ENCODE measurements around the gene FETUB.
"Not testable (repeated sequence)": the region's sequence is repeated elsewhere in the genome, so short reads cannot be mapped to it uniquely, and the experiment has no call there.

The FETUB gene

GRCh38 chr3:186680869-186681268, 40.7 kb downstream of the FETUB start:
- DNase-seq: no peak

DNA sequence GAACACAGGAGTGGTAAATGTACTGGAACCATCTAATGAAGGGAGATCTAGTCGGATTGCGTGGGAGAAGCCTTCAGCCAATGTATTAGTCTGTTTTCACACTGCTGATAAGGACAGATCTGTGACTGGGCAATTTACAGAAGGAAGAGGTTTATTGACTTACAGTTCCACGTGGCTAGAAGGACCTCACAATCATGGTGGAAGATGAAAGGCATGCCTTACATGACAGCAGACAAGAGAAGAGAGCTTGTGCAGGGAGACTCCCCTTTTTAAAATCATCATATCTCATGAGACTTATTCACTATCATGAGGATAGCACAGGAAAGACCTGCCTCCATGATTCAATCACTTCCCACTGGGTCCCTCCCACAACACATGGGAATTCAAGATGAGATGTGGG, 42.6 kb downstream of the FETUB start:
- DNase-seq: peak; percentile 35

- no peak for DNase-seq
Observed at GRCh38 chr3:186683979-186684378, 43.8 kb downstream of the FETUB start.

- DNase-seq: not testable (repeated sequence)
Observed at GRCh38 chr3:186686475-186686874, 46.3 kb downstream of the FETUB start.

DNA sequence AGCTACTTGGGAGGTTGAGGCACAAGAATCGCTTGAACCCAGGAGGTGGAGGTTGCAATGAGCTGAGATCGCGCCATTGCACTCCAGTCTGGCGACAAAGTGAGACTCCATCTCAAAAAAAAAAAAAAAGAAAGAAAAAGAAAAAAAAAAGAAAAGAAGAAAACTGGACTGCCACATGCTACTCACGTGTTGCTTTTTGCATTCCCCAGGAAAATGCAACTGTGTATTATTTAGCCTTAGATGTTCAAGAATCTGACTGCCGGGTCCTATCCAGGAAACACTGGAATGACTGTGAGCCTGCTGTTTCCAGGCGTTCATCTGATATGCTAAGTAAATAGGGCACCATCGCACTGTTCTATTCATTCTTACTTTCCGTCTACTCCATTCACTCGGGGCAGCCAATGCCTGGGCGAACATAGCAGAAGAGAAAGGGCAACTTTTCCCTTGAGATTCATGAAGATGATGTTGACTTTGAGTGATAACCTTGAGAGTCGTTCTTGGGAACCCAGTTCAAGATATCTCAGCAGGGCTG, 47.0 kb downstream of the FETUB start:
- DNase-seq: no peak

- DNase-seq: not testable (repeated sequence)
Observed at GRCh38 chr3:186690304-186690703, 50.1 kb downstream of the FETUB start.

- no peak for DNase-seq
Observed at GRCh38 chr3:186691676-186692075, 51.5 kb downstream of the FETUB start.

GRCh38 chr3:186693843-186694242, 53.6 kb downstream of the FETUB start:
- DNase-seq: no peak

DNA sequence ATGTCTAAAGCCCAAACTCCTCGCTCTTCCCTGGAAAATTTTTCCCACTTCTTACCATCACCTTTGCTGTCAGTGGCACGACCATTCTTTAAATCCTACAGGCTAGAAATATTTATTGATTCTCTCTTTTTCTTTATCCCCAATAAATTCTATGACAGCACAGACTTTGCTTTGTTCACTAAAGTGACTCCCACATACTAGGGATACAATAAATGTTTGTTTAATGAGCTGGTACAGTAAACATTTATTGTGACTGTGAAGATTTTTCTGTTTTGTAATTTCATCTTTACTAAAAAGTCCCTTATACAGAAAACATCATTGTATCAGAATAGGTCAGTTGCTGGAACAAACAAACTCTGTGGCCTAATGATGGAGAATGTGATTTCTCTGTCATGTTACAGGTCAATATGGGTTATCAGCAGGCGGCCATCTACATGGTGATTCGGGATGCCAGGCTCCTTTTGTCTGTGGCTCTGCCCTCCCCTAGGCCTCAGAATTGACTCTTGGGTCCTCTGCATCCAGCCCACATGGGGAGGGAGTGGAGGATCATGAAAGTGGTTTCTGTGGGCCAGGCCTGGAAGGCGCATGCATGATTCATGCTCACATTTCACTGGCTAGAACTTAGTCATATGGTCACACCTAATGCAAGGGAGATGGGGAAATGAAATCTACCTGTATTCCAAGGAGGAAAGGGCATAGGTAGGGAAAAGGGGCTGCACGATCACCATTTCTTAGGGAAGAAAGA, 54.3 kb downstream of the FETUB start:
- no peak for DNase-seq

- DNase-seq: no peak
Observed at GRCh38 chr3:186696522-186696921, 56.3 kb downstream of the FETUB start.

DNA sequence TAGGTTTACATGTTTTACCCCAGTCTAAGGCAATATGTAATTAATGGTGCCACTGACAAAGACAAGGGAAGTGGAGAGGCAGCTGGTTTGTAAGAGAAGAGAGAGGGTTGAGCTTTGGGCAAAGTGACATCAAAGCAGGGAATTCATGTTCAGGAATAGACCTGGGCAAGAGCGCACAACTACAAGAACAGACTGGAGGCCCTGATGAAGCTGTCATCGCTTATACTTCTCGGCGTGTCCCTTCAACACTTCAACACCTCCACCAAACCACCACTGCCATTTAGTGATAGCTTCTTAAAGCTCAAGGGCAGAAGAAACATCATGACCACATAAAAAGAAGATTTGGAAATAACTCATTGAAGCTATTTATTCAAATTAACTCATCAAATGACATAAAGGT, 57.3 kb downstream of the FETUB start:
- no peak for DNase-seq

DNA sequence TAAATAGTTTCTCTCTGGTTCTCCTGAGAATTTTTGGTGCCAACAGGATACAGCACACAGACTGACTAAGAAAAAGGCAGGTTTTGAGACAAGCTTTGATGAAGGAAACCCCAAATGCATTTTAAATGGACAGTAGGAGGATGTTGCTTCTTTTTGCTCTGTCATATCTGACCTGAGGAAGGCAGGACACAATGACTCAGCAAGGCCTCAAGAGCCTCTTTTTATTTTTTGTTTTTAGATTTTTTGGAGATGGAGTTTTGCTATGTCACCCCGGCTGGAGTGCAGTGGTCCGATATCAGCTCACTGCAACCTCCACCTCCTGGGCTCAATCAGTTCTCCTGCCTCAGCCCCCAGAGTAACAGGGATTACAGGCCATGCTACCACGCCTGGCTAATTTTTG, 60.1 kb downstream of the FETUB start:
- DNase-seq: no peak

- DNase-seq: not testable (repeated sequence)
Observed at GRCh38 chr3:186702451-186702850, 62.3 kb downstream of the FETUB start.
